CD4-positive, CD25-positive, alpha-beta regulatory T cell (primary cell): ENCODE data around the gene ZFYVE27. TPM values are rescaled to one million over a fixed set of nuclear protein-coding genes. Genes with fewer than 3 reads are reported as not detected.

Experiments
- ATAC-seq, 2 donors: fragments of 150-1000 bp; cut with Tn5 transposase; one replicate each; pipeline ENCODE4 v1.10.0; 2021; ENCODE audit warnings: low read depth in 2 of 2, moderate number of reproducible peaks in 2 of 2, moderate library complexity in 1 of 2
- DNase-seq, 3 donors: peaks; one replicate each; pipeline versions ENCODE4 v3.0.0 to v3.0.0-alpha.2; 2012 to 2022; ENCODE audit warnings: mixed read lengths in 1 of 3
- H3K27ac ChIP-seq: one replicate; pipeline ENCODE4 v1.7.0; 2013; ENCODE audit warnings: mild to moderate bottlenecking, low read length; ENCODE audit not compliant: insufficient read depth, poor library complexity, severe bottlenecking
- H3K27me3 ChIP-seq: one replicate; pipeline ENCODE4 v1.7.0; 2013; ENCODE audit warnings: low read length; ENCODE audit not compliant: control insufficient read depth, insufficient read depth
- H3K36me3 ChIP-seq: one replicate; pipeline ENCODE4 v1.7.0; 2013; ENCODE audit warnings: mild to moderate bottlenecking, low read length, moderate library complexity; ENCODE audit not compliant: control insufficient read depth, insufficient read depth
- H3K4me1 ChIP-seq: 2 replicates; pipeline ENCODE4 v1.7.0; 2013; ENCODE audit warnings: mild to moderate bottlenecking, low read length; ENCODE audit not compliant: insufficient read depth, control insufficient read depth, poor library complexity, severe bottlenecking
- H3K4me3 ChIP-seq: one replicate; pipeline ENCODE4 v1.7.0; 2013; ENCODE audit warnings: low read depth, mild to moderate bottlenecking, low read length, moderate library complexity
- H3K9me3 ChIP-seq, 2 experiments: 1 replicate in 1 of 2; 2 replicates in 1 of 2; pipeline ENCODE4 v1.7.0; 2013; ENCODE audit warnings: low read length in 2 of 2, mild to moderate bottlenecking in 1 of 2, moderate library complexity in 1 of 2; ENCODE audit not compliant: control insufficient read depth in 2 of 2
- H3K27ac Mint-ChIP-seq, 3 donors: one replicate each; pipeline ENCODE4 v1.8.0; 2020 to 2022; ENCODE audit warnings: mild to moderate bottlenecking in 3 of 3, mixed read lengths in 3 of 3, moderate library complexity in 2 of 3
- H3K27me3 Mint-ChIP-seq: one replicate; pipeline ENCODE4 v1.8.0; 2022; ENCODE audit warnings: mild to moderate bottlenecking, mixed read lengths
- H3K36me3 Mint-ChIP-seq: one replicate; pipeline ENCODE4 v1.8.0; 2020; ENCODE audit warnings: mixed read lengths
- H3K4me1 Mint-ChIP-seq, 4 donors: one replicate each; pipeline ENCODE4 v1.8.0; 2020 to 2022; ENCODE audit warnings: mixed read lengths in 4 of 4, mild to moderate bottlenecking in 1 of 4
- H3K4me3 Mint-ChIP-seq, 4 donors: one replicate each; pipeline ENCODE4 v1.8.0; 2020 to 2022; ENCODE audit warnings: mild to moderate bottlenecking in 4 of 4, mixed read lengths in 4 of 4, moderate library complexity in 3 of 4
- H3K9me3 Mint-ChIP-seq, 7 donors: one replicate each; pipeline ENCODE4 v1.8.0; 2020 to 2022; ENCODE audit warnings: mixed read lengths in 7 of 7, mild to moderate bottlenecking in 3 of 7, moderate library complexity in 2 of 7
- polyA plus RNA-seq, 4 donors: library from polyadenylated mRNA; unstranded; fragments of 300-500 nt; fragmentation: Illumina TruSeq; gene quantifications; one replicate each; pipeline ENCODE4 v1.2.3, GENCODE V29; 2021
- total RNA-seq: library from RNA; stranded (reverse); gene quantifications from one replicate; pipeline ENCODE4 v1.2.3, GENCODE V29; 2022

ZFYVE27 gene
- total and polyA plus RNA-seq, 5 donors from 2014 or later, result 22.4 to 86.9 (median 44.7) TPM

GRCh38 chr10:97805949-97806348 is 69.0 kb downstream of the ZFYVE27 start:
- no peaks in the 10 kb centered on the region for H3K9me3 Mint-ChIP-seq
- Histone ChIP-seq H3K9me3 (no peaks in the 10 kb centered on the region), H3K27ac (no peak overlapping the region), H3K36me3 (no peaks in the 10 kb centered on the region), H3K4me1 (no peaks in the 10 kb centered on the region), H3K4me3 (no peak overlapping the region), H3K27me3 (no peaks in the 10 kb centered on the region)
- ATAC-seq (no peak), DNase-seq (no peak)
- no peak overlapping the region for H3K4me3 Mint-ChIP-seq
- H3K4me1 Mint-ChIP-seq, result peaks cover 0 to 4% (median 2%) of the 10 kb centered on the region in 4 donors
- no peaks in the 10 kb centered on the region for H3K36me3 Mint-ChIP-seq
- peaks cover 8% of the 10 kb centered on the region for H3K27me3 Mint-ChIP-seq
- no peak overlapping the region for H3K27ac Mint-ChIP-seq

DNA sequence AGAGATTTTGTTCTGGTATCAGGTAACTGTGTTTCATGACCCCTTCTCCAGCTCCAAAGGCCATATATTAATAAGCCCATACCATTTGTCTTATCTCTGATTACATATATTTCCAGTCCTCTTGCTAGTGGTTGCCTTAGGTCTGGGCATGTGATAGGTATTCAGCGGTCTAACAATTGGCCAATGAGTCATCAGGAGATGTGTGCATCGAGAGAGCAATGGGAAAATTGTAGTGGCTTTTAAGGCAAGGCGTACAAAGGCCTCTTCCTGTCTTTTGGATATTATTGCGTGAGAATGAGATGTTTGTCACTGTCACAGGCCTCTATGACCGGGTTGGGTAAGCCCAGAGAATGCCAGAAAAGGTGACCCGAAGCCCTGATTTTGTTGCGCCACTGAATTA is 73.5 kb downstream of the ZFYVE27 start:
- Mint-ChIP-seq H3K9me3 (no peaks in the 10 kb centered on the region), H3K36me3 (no peaks in the 10 kb centered on the region), H3K27me3 (peaks cover 5% of the 10 kb centered on the region), H3K27ac (no peak overlapping the region), H3K4me3 (no peak overlapping the region), H3K4me1 (peaks cover 0 to 8% (median 2%) of the 10 kb centered on the region in 4 donors)
- Histone ChIP-seq H3K27me3 (no peaks in the 10 kb centered on the region), H3K4me3 (no peak overlapping the region), H3K36me3 (no peaks in the 10 kb centered on the region), H3K9me3 (no peaks in the 10 kb centered on the region), H3K4me1 (no peaks in the 10 kb centered on the region), H3K27ac (no peak overlapping the region)
- no peak for DNase-seq
- no peak for ATAC-seq

Other genes starting within 250 kb of the ZFYVE27 start
- 59.6 TPM for gene MMS19, start 238.7 kb upstream of the ZFYVE27 start, total RNA-seq
- 10 to 100 TPM; 26.7 to 44.5 (median 34.8) TPM for gene MMS19, start 238.7 kb upstream of the ZFYVE27 start, polyA plus RNA-seq
- 1.4 TPM for gene UBTD1, start 238.2 kb upstream of the ZFYVE27 start, total RNA-seq
- gene UBTD1, start 238.2 kb upstream of the ZFYVE27 start, polyA plus RNA-seq, result 1 to 10 TPM in 3 of 4 donors, under 1 TPM in 1; 0.22 to 2.2 (median 2.0) TPM
- not detected for gene ANKRD2, start 164.3 kb upstream of the ZFYVE27 start, total RNA-seq
- gene ANKRD2, start 164.3 kb upstream of the ZFYVE27 start, polyA plus RNA-seq, result not detected
- not detected for gene HOGA1, start 152.7 kb upstream of the ZFYVE27 start, total RNA-seq
- gene HOGA1, start 152.7 kb upstream of the ZFYVE27 start, polyA plus RNA-seq, result not detected
- not detected for gene C10orf62, start 147.4 kb upstream of the ZFYVE27 start, total RNA-seq
- not detected for gene C10orf62, start 147.4 kb upstream of the ZFYVE27 start, polyA plus RNA-seq
- gene MORN4, start 103.6 kb upstream of the ZFYVE27 start, total RNA-seq, result 0.44 TPM
- gene MORN4, start 103.6 kb upstream of the ZFYVE27 start, polyA plus RNA-seq, result 1 to 10 TPM; 1.5 to 3.1 (median 2.2) TPM
- gene PI4K2A, start 96.5 kb upstream of the ZFYVE27 start, total RNA-seq, result 28.3 TPM
- 10 to 100 TPM in 2 of 4 donors, 1 to 10 TPM in 2; 7.9 to 11.7 (median 9.7) TPM for gene PI4K2A, start 96.5 kb upstream of the ZFYVE27 start, polyA plus RNA-seq
- 11.1 TPM for gene AVPI1, start 49.9 kb upstream of the ZFYVE27 start, total RNA-seq
- 1 to 10 TPM; 1.9 to 3.2 (median 2.9) TPM for gene AVPI1, start 49.9 kb upstream of the ZFYVE27 start, polyA plus RNA-seq
- 0.62 TPM for gene MARVELD1, start 23.4 kb upstream of the ZFYVE27 start, total RNA-seq
- not detected for gene MARVELD1, start 23.4 kb upstream of the ZFYVE27 start, polyA plus RNA-seq
- not detected for gene SFRP5, start 34.9 kb downstream of the ZFYVE27 start, total RNA-seq
- under 1 TPM in 3 of 4 donors, not detected in 1; 0.34 to 0.93 (median 0.43) TPM for gene SFRP5, start 34.9 kb downstream of the ZFYVE27 start, polyA plus RNA-seq
- gene GOLGA7B, start 112.7 kb downstream of the ZFYVE27 start, total RNA-seq, result 14.1 TPM
- gene GOLGA7B, start 112.7 kb downstream of the ZFYVE27 start, polyA plus RNA-seq, result 1 to 10 TPM in 3 of 4 donors, under 1 TPM in 1; 0.84 to 1.3 (median 1.3) TPM